ENCODE results near the gene AFF4. TPM values are rescaled to one million over a fixed set of nuclear protein-coding genes. Genes with fewer than 3 reads are reported as not detected.
A peak's percentile ranks its signal among the peaks of the same experiment; 100 is the strongest.

The AFF4 gene
- total and polyA plus RNA-seq, 9 of the 15 experiments (the other 6 are each of a cell fraction or from before 2014, with no cell fraction given) = 1.7 to 25.8 (median 17.9) TPM

DNA sequence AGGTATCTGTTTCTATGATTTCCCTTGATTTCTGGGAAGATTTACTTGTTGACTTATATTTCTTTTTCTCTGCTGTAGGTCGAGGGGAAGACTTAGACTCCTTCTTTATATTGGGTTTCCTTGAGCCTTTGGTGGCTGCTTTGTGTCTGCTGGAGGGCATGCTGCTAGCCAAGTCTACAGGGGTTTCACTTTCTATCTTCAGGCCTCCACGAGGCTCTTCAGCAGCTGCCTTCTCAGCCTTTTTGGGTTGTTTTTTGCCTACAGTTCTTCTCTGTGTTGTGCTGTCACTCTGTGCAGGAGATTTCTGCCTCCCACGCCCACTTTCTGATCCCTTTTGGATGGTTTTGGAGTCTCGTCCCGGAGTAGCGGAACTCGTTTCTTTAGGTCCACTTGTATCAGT lies 66.7 kb downstream of the AFF4 start:
- FAIRE-seq (no peak), DNase-seq (ENCODE audit: extremely low read depth in 1 of 4, low spot score in 3 of 4) (no peak), ATAC-seq (no peak)
- Histone ChIP-seq H3K9ac (ENCODE audit: insufficient read depth in 1 of 2, low read depth in 2 of 2, low read length in 2 of 2) (no peak overlapping the region), H3K36me3 (ENCODE audit: control insufficient read depth, insufficient read depth, low read length) (peaks cover 82% of the 10 kb centered on the region), H3K4me3 (no peak overlapping the region), H4K20me1 (replicated peaks; ENCODE audit: control insufficient read depth, insufficient read depth, low read length) (no peaks in the 10 kb centered on the region), H3K27ac (ENCODE audit: extremely low read depth, low read depth, low read length) (no peak overlapping the region), H3K4me2 (ENCODE audit: insufficient read depth, low read length) (no peak overlapping the region), H3K79me2 (ENCODE audit: control insufficient read depth, insufficient read depth, low read length) (no peaks in the 10 kb centered on the region), H3K4me1 (replicated peaks in 1 of 2; ENCODE audit: control insufficient read depth in 2 of 2, insufficient read depth in 2 of 2, low read length in 2 of 2) (no peaks in the 10 kb centered on the region), H3K9me1 (ENCODE audit: control insufficient read depth, insufficient read depth, low read length) (no peaks in the 10 kb centered on the region), H3K9me3 (replicated peaks; ENCODE audit: control insufficient read depth, insufficient read depth, low read depth, low read length) (no peaks in the 10 kb centered on the region), H3K27me3 (ENCODE audit: control insufficient read depth in 2 of 2, insufficient read depth in 2 of 2, low read length in 2 of 2) (no peaks in the 10 kb centered on the region), H2AFZ (ENCODE audit: low read depth, low read length) (no peak overlapping the region)
- intact Hi-C loops (cut with micrococcal nuclease) = no loop called here
- CTCF ChIA-PET (ENCODE audit: low intra/inter-chr PET ratio) = no interaction called here
- WGBS (ENCODE audit: insufficient coverage, low coverage, missing lambda C conversion rate) = 91% methylated on average over 7 of the region's 7 CpGs
- TSS peak; percentile 13 for BruUV-seq (replicated peaks)
- in situ Hi-C loops (cut with MboI) = no loop called here
- POLR2A ChIA-PET = interaction anchor here (0.6 to 0.7 kb wide), 2 partner anchors 40 to 65 kb away, joined by 3 read pairs; no protein-coding TSS in a partner anchor
- TF ChIP-seq ZFP1 (CRISPR knock-in tag; IDR thresholded peaks at IDR 0.05) = no peak
- TF ChIP-seq, protein P1, sequence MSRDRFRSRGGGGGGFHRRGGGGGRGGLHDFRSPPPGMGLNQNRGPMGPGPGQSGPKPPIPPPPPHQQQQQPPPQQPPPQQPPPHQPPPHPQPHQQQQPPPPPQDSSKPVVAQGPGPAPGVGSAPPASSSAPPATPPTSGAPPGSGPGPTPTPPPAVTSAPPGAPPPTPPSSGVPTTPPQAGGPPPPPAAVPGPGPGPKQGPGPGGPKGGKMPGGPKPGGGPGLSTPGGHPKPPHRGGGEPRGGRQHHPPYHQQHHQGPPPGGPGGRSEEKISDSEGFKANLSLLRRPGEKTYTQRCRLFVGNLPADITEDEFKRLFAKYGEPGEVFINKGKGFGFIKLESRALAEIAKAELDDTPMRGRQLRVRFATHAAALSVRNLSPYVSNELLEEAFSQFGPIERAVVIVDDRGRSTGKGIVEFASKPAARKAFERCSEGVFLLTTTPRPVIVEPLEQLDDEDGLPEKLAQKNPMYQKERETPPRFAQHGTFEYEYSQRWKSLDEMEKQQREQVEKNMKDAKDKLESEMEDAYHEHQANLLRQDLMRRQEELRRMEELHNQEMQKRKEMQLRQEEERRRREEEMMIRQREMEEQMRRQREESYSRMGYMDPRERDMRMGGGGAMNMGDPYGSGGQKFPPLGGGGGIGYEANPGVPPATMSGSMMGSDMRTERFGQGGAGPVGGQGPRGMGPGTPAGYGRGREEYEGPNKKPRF (IDR thresholded peaks at IDR 0.05; ENCODE audit: low read depth, low read length) = no peak
- no peak for TF ChIP-seq ZNF280A (IDR thresholded peaks at IDR 0.05; ENCODE audit: low read depth, partially characterized antibody)
- TF ChIP-seq ZNF551 (CRISPR knock-in tag; IDR thresholded peaks at IDR 0.05) = no peak
- TF ChIP-seq SPI1 (IDR thresholded peaks at IDR 0.05; ENCODE audit: borderline replicate concordance, low read depth, low read length) = no peak
- TF ChIP-seq, protein P2, sequence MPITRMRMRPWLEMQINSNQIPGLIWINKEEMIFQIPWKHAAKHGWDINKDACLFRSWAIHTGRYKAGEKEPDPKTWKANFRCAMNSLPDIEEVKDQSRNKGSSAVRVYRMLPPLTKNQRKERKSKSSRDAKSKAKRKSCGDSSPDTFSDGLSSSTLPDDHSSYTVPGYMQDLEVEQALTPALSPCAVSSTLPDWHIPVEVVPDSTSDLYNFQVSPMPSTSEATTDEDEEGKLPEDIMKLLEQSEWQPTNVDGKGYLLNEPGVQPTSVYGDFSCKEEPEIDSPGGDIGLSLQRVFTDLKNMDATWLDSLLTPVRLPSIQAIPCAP (CRISPR knock-in tag; IDR thresholded peaks at IDR 0.05; ENCODE audit: borderline replicate concordance) = no peak
- no peak for TF ChIP-seq ZNF764 (CRISPR knock-in tag; IDR thresholded peaks at IDR 0.05; ENCODE audit: low read depth)
- TF ChIP-seq ZNF217 (CRISPR knock-in tag; IDR thresholded peaks at IDR 0.05) = no peak
- TF ChIP-seq, protein P3, sequence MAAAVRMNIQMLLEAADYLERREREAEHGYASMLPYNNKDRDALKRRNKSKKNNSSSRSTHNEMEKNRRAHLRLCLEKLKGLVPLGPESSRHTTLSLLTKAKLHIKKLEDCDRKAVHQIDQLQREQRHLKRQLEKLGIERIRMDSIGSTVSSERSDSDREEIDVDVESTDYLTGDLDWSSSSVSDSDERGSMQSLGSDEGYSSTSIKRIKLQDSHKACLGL (CRISPR knock-in tag; IDR thresholded peaks at IDR 0.05; ENCODE audit: borderline replicate concordance, poor library complexity, severe bottlenecking) = no peak
- TF ChIP-seq HDAC6 (IDR thresholded peaks at IDR 0.05; ENCODE audit: low read depth, low read length) = no peak
- TF ChIP-seq RAD51 (IDR thresholded peaks at IDR 0.05; ENCODE audit: borderline replicate concordance, low read depth) = no peak
- TF ChIP-seq CEBPB (tag; IDR thresholded peaks at IDR 0.05) = no peak
- no peak for TF ChIP-seq MEF2A (IDR thresholded peaks at IDR 0.05; ENCODE audit: control insufficient read depth, low read depth, low read length)
- TF ChIP-seq ZNF41 (CRISPR knock-in tag; conservative IDR thresholded peaks at IDR 0.05) = no peak
- TF ChIP-seq ADNP (tag; IDR thresholded peaks at IDR 0.05) = no peak
- no peak for TF ChIP-seq ZNF766 (CRISPR knock-in tag; conservative IDR thresholded peaks at IDR 0.05)
- TF ChIP-seq SMARCA5 (IDR thresholded peaks at IDR 0.05) = no peak
- TF ChIP-seq, protein P4, sequence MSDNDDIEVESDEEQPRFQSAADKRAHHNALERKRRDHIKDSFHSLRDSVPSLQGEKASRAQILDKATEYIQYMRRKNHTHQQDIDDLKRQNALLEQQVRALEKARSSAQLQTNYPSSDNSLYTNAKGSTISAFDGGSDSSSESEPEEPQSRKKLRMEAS (CRISPR knock-in tag; IDR thresholded peaks at IDR 0.05) = no peak
- no peak for TF ChIP-seq KAT2B (IDR thresholded peaks at IDR 0.05; ENCODE audit: low read depth, low read length)

Data from K562 (cell line).